Lower lobe of right lung (tissue), 2 donors: ENCODE results near the gene KIF1C. TPM values are rescaled to one million over a fixed set of nuclear protein-coding genes. Genes with fewer than 3 reads are reported as not detected.

Source experiments
- ATAC-seq, 2 donors: fragments of 200-7000 bp; cut with Tn5 transposase; one replicate each; pipeline ENCODE4 v1.9.1; 2020 to 2022; ENCODE audit warnings: mild to moderate bottlenecking in 2 of 2, moderate library complexity in 2 of 2
- DNase-seq: peaks from one replicate; pipeline ENCODE4 v3.0.0-alpha.2; 2020
- H3K27ac ChIP-seq: fragments of 200-600 bp; one replicate; pipeline ENCODE4 v1.8.0; 2022
- H3K27me3 ChIP-seq: fragments of 200-600 bp; one replicate; pipeline ENCODE4 v1.8.0; 2022; ENCODE audit warnings: low read depth
- H3K36me3 ChIP-seq: fragments of 200-600 bp; one replicate; pipeline ENCODE4 v1.8.0; 2022; ENCODE audit warnings: mild to moderate bottlenecking
- H3K4me1 ChIP-seq: fragments of 200-600 bp; one replicate; pipeline ENCODE4 v1.8.0; 2022
- H3K4me3 ChIP-seq: fragments of 200-600 bp; one replicate; pipeline ENCODE4 v1.8.0; 2022; ENCODE audit warnings: mild to moderate bottlenecking
- H3K9me3 ChIP-seq: fragments of 200-600 bp; one replicate; pipeline ENCODE4 v1.8.0; 2022
- intact Hi-C: fragments of 100-400 bp; cut with DNase I; formaldehyde crosslinking; loops from one replicate; pipeline ENCODE4 v1.11.0; 2022
- total RNA-seq: library from RNA; stranded (reverse); fragmentation: NEBNext Ultra II Directional; extraction: Animal tissue kit (Norgen Biotek cat#: 25700); gene quantifications from one replicate; pipeline ENCODE4 v1.2.1, GENCODE V29; 2021
- TF ChIP-seq, protein P1 (sequence below): fragments of 200-600 bp; IDR thresholded peaks from one replicate; pipeline ENCODE4 v1.8.0; 2022; ENCODE audit warnings: antibody characterized with exemption, mild to moderate bottlenecking
- donor health status: DM: no; HTN: yes; CAD: no; lungs with severe emphysema.

The KIF1C gene
- total RNA-seq, 1 donor from 2014 or later, result 182 TPM

DNA sequence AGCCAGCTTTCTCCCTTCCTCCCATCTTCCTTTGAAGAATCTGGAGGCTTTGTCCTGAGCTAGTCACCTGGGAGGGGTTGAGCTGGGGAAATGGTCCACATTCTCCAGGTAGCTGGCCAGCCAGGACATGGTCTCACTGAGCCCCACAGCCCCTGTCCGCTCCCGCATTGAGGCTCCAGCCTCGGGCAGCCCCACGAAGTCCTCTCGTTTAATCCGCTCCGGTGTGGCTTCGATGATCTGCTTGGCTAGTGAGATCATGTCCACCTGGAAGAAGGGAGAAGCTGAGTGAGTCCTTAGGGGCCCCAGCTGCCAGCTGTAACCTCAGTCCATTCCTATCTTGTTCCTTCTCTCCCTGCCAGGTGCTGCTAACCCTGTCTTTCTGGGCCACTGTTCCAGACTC, 27.5 kb upstream of the KIF1C start:
- intact Hi-C loops, result no loop called here
- peaks cover 57% of the 10 kb centered on the region for H3K36me3 ChIP-seq
- ATAC-seq (no peak), DNase-seq (no peak)
- H3K4me1 ChIP-seq, result peaks cover 50% of the 10 kb centered on the region
- peak overlapping the region; percentile 34 for H3K27ac ChIP-seq
- no peaks in the 10 kb centered on the region for H3K9me3 ChIP-seq
- H3K4me3 ChIP-seq, result no peak overlapping the region
- TF ChIP-seq, protein P1, sequence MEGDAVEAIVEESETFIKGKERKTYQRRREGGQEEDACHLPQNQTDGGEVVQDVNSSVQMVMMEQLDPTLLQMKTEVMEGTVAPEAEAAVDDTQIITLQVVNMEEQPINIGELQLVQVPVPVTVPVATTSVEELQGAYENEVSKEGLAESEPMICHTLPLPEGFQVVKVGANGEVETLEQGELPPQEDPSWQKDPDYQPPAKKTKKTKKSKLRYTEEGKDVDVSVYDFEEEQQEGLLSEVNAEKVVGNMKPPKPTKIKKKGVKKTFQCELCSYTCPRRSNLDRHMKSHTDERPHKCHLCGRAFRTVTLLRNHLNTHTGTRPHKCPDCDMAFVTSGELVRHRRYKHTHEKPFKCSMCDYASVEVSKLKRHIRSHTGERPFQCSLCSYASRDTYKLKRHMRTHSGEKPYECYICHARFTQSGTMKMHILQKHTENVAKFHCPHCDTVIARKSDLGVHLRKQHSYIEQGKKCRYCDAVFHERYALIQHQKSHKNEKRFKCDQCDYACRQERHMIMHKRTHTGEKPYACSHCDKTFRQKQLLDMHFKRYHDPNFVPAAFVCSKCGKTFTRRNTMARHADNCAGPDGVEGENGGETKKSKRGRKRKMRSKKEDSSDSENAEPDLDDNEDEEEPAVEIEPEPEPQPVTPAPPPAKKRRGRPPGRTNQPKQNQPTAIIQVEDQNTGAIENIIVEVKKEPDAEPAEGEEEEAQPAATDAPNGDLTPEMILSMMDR, result no peak
- H3K27me3 ChIP-seq, result no peaks in the 10 kb centered on the region

DNA sequence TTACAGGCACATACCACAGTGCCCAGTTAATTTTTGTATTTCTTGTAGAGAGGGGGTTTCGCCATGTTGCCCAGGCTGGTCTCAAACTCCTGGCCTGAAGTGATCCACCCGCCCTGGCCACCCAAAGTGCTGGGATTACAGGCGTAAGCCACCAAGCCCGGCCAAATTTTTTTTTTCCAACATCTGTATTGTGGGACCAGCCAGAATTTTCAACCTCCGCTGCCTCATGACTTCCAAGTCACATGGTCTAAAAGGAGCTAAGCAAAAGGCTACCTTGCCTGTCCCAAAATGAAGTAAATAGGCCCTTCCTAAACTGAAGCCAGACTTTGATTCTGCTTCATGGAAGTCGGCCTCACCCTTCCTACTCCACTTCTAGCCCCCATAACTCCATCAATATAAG, 25.9 kb upstream of the KIF1C start:
- DNase-seq (no peak), ATAC-seq (no peak)
- Histone ChIP-seq H3K9me3 (no peaks in the 10 kb centered on the region), H3K27me3 (no peaks in the 10 kb centered on the region), H3K36me3 (peaks cover 72% of the 10 kb centered on the region), H3K4me1 (peaks cover 36% of the 10 kb centered on the region), H3K27ac (no peak overlapping the region), H3K4me3 (no peak overlapping the region)
- TF ChIP-seq, protein P1, result no peak
- intact Hi-C loops, result no loop called here

DNA sequence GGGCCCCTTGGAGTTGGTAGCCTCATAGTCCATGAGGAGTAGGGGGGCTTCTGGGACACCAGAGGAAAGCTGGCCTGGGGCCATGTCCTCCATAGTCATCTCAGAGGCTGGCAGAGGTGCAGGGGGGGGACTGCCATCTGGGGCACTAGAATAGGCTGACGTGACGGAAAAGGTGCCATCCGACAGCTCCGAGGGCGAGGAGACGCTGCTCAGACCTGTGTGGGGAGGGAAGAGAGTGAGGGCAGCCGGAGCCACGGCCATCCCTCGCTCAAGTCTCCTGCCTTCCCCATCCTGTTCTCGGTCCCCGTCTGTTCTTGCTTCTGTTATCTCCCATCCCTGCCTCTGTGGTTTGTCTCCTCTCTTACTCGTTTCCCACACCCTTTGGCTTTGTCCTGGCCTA, 25.4 kb upstream of the KIF1C start:
- Histone ChIP-seq H3K4me1 (peaks cover 36% of the 10 kb centered on the region), H3K36me3 (peaks cover 77% of the 10 kb centered on the region), H3K4me3 (no peak overlapping the region), H3K27ac (no peak overlapping the region), H3K9me3 (no peaks in the 10 kb centered on the region), H3K27me3 (no peaks in the 10 kb centered on the region)
- DNase-seq (no peak), ATAC-seq (no peak)
- TF ChIP-seq, protein P1, result no peak
- intact Hi-C loops, result no loop called here

GRCh38 chr17:4972752-4973151, 25.0 kb upstream of the KIF1C start:
- intact Hi-C loops, result no loop called here
- H3K27me3 ChIP-seq, result no peaks in the 10 kb centered on the region
- TF ChIP-seq, protein P1, result no peak
- H3K4me3 ChIP-seq, result no peak overlapping the region
- H3K4me1 ChIP-seq, result peaks cover 36% of the 10 kb centered on the region
- H3K36me3 ChIP-seq, result peaks cover 81% of the 10 kb centered on the region
- ATAC-seq (no peak), DNase-seq (no peak)
- no peak overlapping the region for H3K27ac ChIP-seq
- H3K9me3 ChIP-seq, result no peaks in the 10 kb centered on the region

DNA sequence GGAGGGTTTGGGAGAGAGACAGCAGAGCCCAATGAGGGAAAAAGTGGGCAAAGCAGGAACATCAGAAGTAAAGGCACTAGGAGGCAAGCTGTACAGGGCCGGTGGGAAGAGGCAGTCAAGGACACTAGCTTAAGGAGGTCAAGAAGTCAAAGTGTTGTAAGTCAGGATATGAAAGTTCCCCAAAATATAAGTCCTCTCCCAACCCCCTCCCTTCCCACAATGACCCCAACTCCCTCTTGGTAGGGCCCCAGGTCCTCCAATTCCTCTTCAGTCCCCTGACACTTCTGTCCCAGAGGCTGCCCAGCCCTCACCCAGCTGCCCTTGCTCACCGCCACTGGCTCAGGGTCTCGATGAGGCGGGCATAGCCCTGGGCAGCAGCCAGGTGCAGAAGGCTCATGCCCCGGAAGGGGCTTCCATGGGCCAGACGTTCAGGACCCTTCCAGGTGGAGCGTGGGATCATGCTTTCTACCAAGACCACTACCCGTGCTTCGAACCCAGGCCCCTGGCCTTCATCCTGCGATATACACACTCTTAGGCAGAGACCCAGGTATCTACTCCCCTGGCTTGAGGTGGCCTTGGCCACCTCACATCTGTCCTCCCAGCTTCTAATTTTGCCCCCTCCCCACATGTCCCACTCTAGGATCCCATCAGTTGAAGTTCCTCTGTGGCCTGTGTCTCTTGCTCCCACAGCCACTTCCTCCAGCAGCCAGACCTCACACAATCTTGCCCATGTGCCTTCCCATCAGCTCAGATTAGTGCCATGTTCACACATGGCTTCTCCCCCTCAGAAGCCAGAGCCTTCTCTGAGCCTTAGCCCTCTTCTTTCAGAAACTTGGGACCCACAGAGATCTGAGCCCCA, 24.3 kb upstream of the KIF1C start:
- peaks cover 88% of the 10 kb centered on the region for H3K36me3 ChIP-seq
- DNase-seq (no peak), ATAC-seq (peak in 1 of 2 donors; percentile 2)
- H3K4me3 ChIP-seq, result no peak overlapping the region
- intact Hi-C loops, result no loop called here
- no peaks in the 10 kb centered on the region for H3K27me3 ChIP-seq
- no peak overlapping the region for H3K27ac ChIP-seq
- no peaks in the 10 kb centered on the region for H3K9me3 ChIP-seq
- H3K4me1 ChIP-seq, result peaks cover 39% of the 10 kb centered on the region
- TF ChIP-seq, protein P1, result no peak
